Testis (tissue), 3 donors: ENCODE results near the gene EHMT1. TPM values are rescaled to one million over a fixed set of nuclear protein-coding genes. Genes with fewer than 3 reads are reported as not detected.

Experiments
- DNase-seq: peaks from one replicate; pipeline ENCODE4 v3.0.0-alpha.2; 2019
- H3K27ac ChIP-seq, 2 donors: fragments of 200-600 bp; sonication (generic); one replicate each; pipeline ENCODE4 v1.5.1; 2019
- H3K27me3 ChIP-seq: fragments of 200-600 bp; sonication (generic); one replicate; pipeline ENCODE4 v1.5.1; 2019
- H3K36me3 ChIP-seq: fragments of 200-600 bp; sonication (generic); one replicate; pipeline ENCODE4 v1.5.1; 2017; ENCODE audit warnings: low read depth; ENCODE audit errors: missing control alignments
- H3K4me1 ChIP-seq: fragments of 200-600 bp; sonication (generic); one replicate; pipeline ENCODE4 v1.5.1; 2019
- H3K4me3 ChIP-seq, 2 donors: fragments of 200-600 bp; sonication (generic); one replicate each; pipeline ENCODE4 v1.5.1; 2017 to 2019
- H3K9me3 ChIP-seq: fragments of 200-600 bp; sonication (generic); one replicate; pipeline ENCODE4 v1.5.1; 2017
- POLR2A ChIP-seq: fragments of 450-650 bp; IDR thresholded peaks from one replicate; pipeline ENCODE4 v1.6.1; 2017; ENCODE audit warnings: antibody characterized with exemption, mild to moderate bottlenecking, moderate library complexity
- WGBS, 2 donors: methylation state at CpG; one replicate each; pipeline ENCODE4 v1.1.5; 2018; 5-methylcytosine and 5-hydroxymethylcytosine counted together
- intact Hi-C: fragments of 100-400 bp; cut with DNase I; formaldehyde crosslinking; loops from one replicate; pipeline ENCODE4 v1.15.1; 2023; ENCODE audit warnings: low total_unique reads
- polyA plus RNA-seq: library from polyadenylated mRNA; stranded (reverse); fragments of 350-450 nt; fragmentation: Illumina TruSeq; extraction: RNeasy Lipid Tissue Mini Kit (QIAGEN cat#74804); gene quantifications from one replicate; pipeline ENCODE4 v1.2.3, GENCODE V29; 2014; ENCODE audit warnings: low read depth, low replicate concordance; ENCODE audit not compliant: insufficient read depth
- total RNA-seq, 2 donors: library from RNA; depleted of rRNA; stranded (reverse); fragments of >200 nt; gene quantifications; one replicate each; pipeline ENCODE4 v1.2.3, GENCODE V29; 2016
- TF ChIP-seq, protein P1 (sequence below), 3 experiments: fragments of 450-650 bp in 2 of 3; fragments of 200-600 bp in 1 of 3; sonication (generic) in 1 of 3; IDR thresholded peaks; one replicate each; pipeline ENCODE4 v1.5.1; 2016 to 2019; ENCODE audit warnings: antibody characterized with exemption in 3 of 3, mild to moderate bottlenecking in 2 of 3, moderate library complexity in 1 of 3

EHMT1 gene
- total and polyA plus RNA-seq, 3 donors from 2014 or later = 116 to 207 (median 193) TPM

DNA sequence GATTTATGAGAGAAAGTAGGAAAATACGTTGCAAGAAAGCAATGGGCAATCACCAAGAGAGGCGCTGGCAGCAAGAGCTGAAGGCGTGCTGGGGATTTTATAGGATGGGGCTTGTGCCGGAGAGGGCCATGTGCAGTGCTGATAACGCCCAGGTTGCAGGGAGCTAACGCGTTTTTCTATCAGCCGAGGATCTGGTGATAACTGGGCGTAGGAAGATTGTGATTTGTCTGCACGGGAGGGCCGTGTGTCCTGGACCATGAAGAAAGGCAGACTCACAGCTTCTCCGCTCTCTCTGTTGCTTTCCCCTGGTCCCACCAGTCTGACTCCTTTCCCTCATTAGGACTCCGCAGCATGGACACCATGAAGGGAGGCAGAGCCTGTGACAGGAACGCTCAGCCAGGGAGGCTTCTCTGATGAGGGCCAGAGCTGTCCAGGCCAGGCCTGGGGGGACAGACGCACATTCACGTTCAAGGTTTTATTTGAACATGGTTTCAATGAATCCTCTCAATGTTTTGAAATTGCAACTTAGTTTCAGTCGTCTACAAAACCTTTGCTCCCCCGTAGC lies 246.9 kb downstream of the EHMT1 start:
- no peak overlapping the region for H3K27ac ChIP-seq
- 58 to 76% methylated on average over 18 of the region's 18 CpGs for WGBS, 2 donors

DNA sequence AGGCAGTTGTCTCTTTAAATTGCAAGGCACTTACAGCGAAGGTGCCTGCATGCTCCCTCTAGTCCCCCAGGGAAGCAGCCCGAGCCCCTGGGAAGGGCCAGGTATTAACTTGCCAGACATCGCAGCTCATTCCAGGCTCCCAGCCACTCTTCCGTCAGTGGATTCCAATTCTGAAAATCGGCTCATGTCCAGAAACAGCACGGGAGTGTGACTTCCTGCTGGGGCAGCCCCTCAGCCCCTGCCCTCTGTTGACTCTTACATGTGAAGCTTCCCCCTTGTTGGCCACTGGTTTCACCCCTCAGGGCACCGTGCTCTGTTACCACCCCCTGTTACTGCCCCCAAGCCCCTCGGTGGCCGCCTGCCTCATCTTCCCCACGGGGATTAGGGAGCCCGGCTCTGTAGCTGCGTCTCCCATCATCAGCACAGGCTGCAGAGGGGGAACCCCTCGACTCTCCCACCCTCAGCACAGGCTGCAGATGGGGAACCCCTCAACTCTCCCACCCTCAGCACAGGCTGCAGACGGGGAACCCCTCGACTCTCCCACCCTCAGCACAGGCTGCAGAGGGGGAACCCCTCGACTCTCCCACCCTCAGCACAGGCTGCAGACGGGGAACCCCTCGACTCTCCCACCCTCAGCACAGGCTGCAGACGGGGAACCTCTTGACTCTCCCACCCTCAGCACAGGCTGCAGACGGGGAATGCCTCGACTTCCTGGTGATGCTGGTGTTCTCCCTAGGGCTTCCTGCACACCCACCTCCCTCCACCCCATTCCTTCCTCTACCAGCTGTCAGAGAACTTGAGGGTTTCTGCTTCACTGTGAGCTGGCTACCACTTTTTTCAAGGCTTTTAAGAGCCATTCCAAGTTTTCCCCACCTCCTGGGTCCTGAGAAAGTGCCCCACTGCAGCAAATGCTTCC lies 247.7 kb downstream of the EHMT1 start:
- Histone ChIP-seq H3K27ac (no peak overlapping the region), H3K27me3 (no peaks in the 10 kb centered on the region), H3K9me3 (no peaks in the 10 kb centered on the region), H3K4me3 (no peak overlapping the region), H3K36me3 (no peaks in the 10 kb centered on the region), H3K4me1 (no peaks in the 10 kb centered on the region)
- intact Hi-C loops = no loop called here
- WGBS, 2 donors = 71 to 73% methylated on average over 21 of the region's 21 CpGs
- DNase-seq = no peak
- TF ChIP-seq, protein P1, sequence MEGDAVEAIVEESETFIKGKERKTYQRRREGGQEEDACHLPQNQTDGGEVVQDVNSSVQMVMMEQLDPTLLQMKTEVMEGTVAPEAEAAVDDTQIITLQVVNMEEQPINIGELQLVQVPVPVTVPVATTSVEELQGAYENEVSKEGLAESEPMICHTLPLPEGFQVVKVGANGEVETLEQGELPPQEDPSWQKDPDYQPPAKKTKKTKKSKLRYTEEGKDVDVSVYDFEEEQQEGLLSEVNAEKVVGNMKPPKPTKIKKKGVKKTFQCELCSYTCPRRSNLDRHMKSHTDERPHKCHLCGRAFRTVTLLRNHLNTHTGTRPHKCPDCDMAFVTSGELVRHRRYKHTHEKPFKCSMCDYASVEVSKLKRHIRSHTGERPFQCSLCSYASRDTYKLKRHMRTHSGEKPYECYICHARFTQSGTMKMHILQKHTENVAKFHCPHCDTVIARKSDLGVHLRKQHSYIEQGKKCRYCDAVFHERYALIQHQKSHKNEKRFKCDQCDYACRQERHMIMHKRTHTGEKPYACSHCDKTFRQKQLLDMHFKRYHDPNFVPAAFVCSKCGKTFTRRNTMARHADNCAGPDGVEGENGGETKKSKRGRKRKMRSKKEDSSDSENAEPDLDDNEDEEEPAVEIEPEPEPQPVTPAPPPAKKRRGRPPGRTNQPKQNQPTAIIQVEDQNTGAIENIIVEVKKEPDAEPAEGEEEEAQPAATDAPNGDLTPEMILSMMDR (IDR thresholded peaks at IDR 0.05) = no peak
- no peak for TF ChIP-seq POLR2A

More for the DNA sequence above, 246.9 kb downstream of the EHMT1 start:
- intact Hi-C loops = no loop called here
- Histone ChIP-seq H3K4me1 (no peaks in the 10 kb centered on the region), H3K36me3 (no peaks in the 10 kb centered on the region), H3K27me3 (no peaks in the 10 kb centered on the region), H3K9me3 (no peaks in the 10 kb centered on the region), H3K4me3 (no peak overlapping the region)
- DNase-seq = no peak
- no peak for TF ChIP-seq POLR2A
- TF ChIP-seq, protein P1 (IDR thresholded peaks at IDR 0.05) = no peak

DNA sequence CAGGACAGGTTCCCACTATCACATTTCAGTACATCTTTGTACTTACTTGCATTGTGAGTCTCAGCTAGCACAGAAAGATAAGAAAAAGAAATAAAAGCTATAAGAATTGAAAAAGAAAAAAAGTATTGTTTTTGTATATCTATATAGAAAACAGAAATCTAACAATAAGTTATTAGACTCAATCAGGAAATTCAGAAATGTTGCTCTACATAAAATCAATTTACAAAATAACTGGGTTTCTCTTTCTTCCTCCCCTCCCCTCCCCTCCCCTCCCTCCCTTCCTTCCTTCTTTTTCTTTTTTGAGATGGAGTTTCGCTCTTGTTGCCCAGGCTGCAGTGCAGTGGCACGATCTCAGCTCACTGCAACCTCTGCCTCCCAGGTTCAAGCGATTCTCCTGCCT lies 251.6 kb downstream of the EHMT1 start:
- intact Hi-C loops = no loop called here
- Histone ChIP-seq H3K4me3 (no peak overlapping the region), H3K9me3 (no peaks in the 10 kb centered on the region), H3K27ac (no peak overlapping the region), H3K36me3 (no peaks in the 10 kb centered on the region), H3K4me1 (no peaks in the 10 kb centered on the region), H3K27me3 (no peaks in the 10 kb centered on the region)
- WGBS, 2 donors = 85 to 92% methylated on average over 3 of the region's 3 CpGs
- no peak for DNase-seq
- TF ChIP-seq, protein P1 (IDR thresholded peaks at IDR 0.05) = no peak
- TF ChIP-seq POLR2A = no peak

DNA sequence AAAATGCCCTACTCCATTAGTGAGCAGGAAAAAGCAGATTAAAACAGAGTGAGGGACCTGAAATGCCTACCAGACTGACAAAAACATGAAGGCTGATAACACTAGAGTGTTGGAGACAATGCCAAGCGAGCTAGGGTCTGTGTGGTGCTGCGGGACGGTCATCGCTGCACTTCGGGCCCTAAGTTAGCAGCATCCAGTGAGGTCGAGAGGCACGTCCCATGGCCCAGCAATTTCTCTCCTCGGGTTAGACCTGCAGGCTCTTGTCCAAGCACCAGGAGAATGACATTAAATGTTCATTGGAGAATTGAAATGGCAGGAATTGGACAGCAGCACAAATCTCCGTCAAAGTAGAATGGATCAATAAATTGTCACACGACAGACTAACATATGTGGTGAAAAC lies 253.5 kb downstream of the EHMT1 start:
- Histone ChIP-seq H3K4me3 (no peak overlapping the region), H3K4me1 (no peaks in the 10 kb centered on the region), H3K27me3 (no peaks in the 10 kb centered on the region), H3K36me3 (no peaks in the 10 kb centered on the region), H3K9me3 (no peaks in the 10 kb centered on the region), H3K27ac (no peak overlapping the region)
- WGBS, 2 donors = 80 to 86% methylated on average over 10 of the region's 10 CpGs
- DNase-seq = no peak
- TF ChIP-seq, protein P1 (IDR thresholded peaks at IDR 0.05) = no peak
- no peak for TF ChIP-seq POLR2A
- intact Hi-C loops = no loop called here
